Renal cortex interstitium (tissue), 11 donors: ENCODE results near the gene MRPL39. TPM values are rescaled to one million over a fixed set of nuclear protein-coding genes. Genes with fewer than 3 reads are reported as not detected.
A peak's percentile ranks its signal among the peaks of the same experiment; 100 is the strongest.

Experiments
- DNase-seq, 11 donors: peaks; one replicate each; pipeline ENCODE4 v3.0.0-alpha.2; 2013; ENCODE audit warnings: low read depth in 9 of 11, low spot score in 4 of 11; ENCODE audit errors: extremely low read depth in 1 of 11
- polyA plus RNA-seq, 3 donors: library from polyadenylated mRNA; unstranded; fragments of 120-200 nt; gene quantifications; one replicate each; pipeline ENCODE4 v1.2.1, GENCODE V29; 2013; ENCODE audit not compliant: insufficient read length in 3 of 3

Gene MRPL39
- polyA plus RNA-seq, 3 donors = 35.5 to 48.1 (median 38.4) TPM

- no peak for DNase-seq
Observed at GRCh38 chr21:25579226-25580013, 27.9 kb downstream of the MRPL39 start.

GRCh38 chr21:25578056-25578961 is 29.0 kb downstream of the MRPL39 start:
- no peak for DNase-seq

GRCh38 chr21:25577424-25578055 is 29.7 kb downstream of the MRPL39 start:
- DNase-seq = no peak

- DNase-seq = peak in 1 of 11 donors; percentile 24
Observed at GRCh38 chr21:25573409-25574206, 33.7 kb downstream of the MRPL39 start.

- DNase-seq = no peak
Observed at GRCh38 chr21:25572861-25573310, 34.4 kb downstream of the MRPL39 start.

GRCh38 chr21:25571726-25572121 is 35.6 kb downstream of the MRPL39 start:
- DNase-seq = no peak

GRCh38 chr21:25569711-25570110 is 37.6 kb downstream of the MRPL39 start:
- no peak for DNase-seq

GRCh38 chr21:25569084-25569483 is 38.2 kb downstream of the MRPL39 start:
- no peak for DNase-seq

GRCh38 chr21:25568246-25568645 is 39.0 kb downstream of the MRPL39 start:
- DNase-seq = peak; percentile 27 to 85 (median 68)

GRCh38 chr21:25567472-25567871 is 39.8 kb downstream of the MRPL39 start:
- no peak for DNase-seq

GRCh38 chr21:25566645-25567044 is 40.6 kb downstream of the MRPL39 start:
- DNase-seq = no peak

- peak in 1 of 11 donors; percentile 17 for DNase-seq
Observed at GRCh38 chr21:25565272-25566211, 41.7 kb downstream of the MRPL39 start.

- DNase-seq = no peak
Observed at GRCh38 chr21:25564349-25564948, 42.8 kb downstream of the MRPL39 start.

GRCh38 chr21:25563361-25564116 is 43.7 kb downstream of the MRPL39 start:
- DNase-seq = no peak

GRCh38 chr21:25562660-25563059 is 44.6 kb downstream of the MRPL39 start:
- no peak for DNase-seq
